ENCODE results near the gene DOK6. TPM values are rescaled to one million over a fixed set of nuclear protein-coding genes. Genes with fewer than 3 reads are reported as not detected.

DOK6 gene
- total and polyA plus RNA-seq, 9 of the 15 experiments (the other 6 are each of a cell fraction or from before 2014, with no cell fraction given): not detected

GRCh38 chr18:69697069-69697468 lies 296.4 kb downstream of the DOK6 start:
- no peak for FAIRE-seq
- no peaks in the 10 kb centered on the region for H3K79me2 ChIP-seq (ENCODE audit: control insufficient read depth, insufficient read depth, low read length)
- no peaks in the 10 kb centered on the region for H4K20me1 ChIP-seq (replicated peaks; ENCODE audit: control insufficient read depth, insufficient read depth, low read length)
- intact Hi-C loops (cut with micrococcal nuclease) (no loop called here), in situ Hi-C loops (cut with MboI) (no loop called here)
- ATAC-seq: no peak
- H2AFZ ChIP-seq (ENCODE audit: low read depth, low read length): no peak overlapping the region
- no peaks in the 10 kb centered on the region for H3K9me3 ChIP-seq (replicated peaks; ENCODE audit: control insufficient read depth, insufficient read depth, low read depth, low read length)
- ChIA-PET CTCF (ENCODE audit: low intra/inter-chr PET ratio) (no interaction called here), POLR2A (no interaction called here)
- DNase-seq (ENCODE audit: extremely low read depth in 1 of 4, low spot score in 3 of 4): no peak
- no peaks in the 10 kb centered on the region for H3K36me3 ChIP-seq (ENCODE audit: control insufficient read depth, insufficient read depth, low read length)
- no peak overlapping the region for H3K9ac ChIP-seq (ENCODE audit: insufficient read depth in 1 of 2, low read depth in 2 of 2, low read length in 2 of 2)
- H3K4me1 ChIP-seq (replicated peaks in 1 of 2; ENCODE audit: control insufficient read depth in 2 of 2, insufficient read depth in 2 of 2, low read length in 2 of 2): no peaks in the 10 kb centered on the region
- no peak overlapping the region for H3K27ac ChIP-seq (ENCODE audit: extremely low read depth, low read depth, low read length)
- no peak overlapping the region for H3K4me2 ChIP-seq (ENCODE audit: insufficient read depth, low read length)
- H3K9me1 ChIP-seq (ENCODE audit: control insufficient read depth, insufficient read depth, low read length): no peaks in the 10 kb centered on the region
- BruUV-seq (replicated peaks): no TSS peak
- no peaks in the 10 kb centered on the region for H3K27me3 ChIP-seq (ENCODE audit: control insufficient read depth in 2 of 2, insufficient read depth in 2 of 2, low read length in 2 of 2)
- H3K4me3 ChIP-seq: no peak overlapping the region
- TF ChIP-seq CEBPG (CRISPR knock-in tag; IDR thresholded peaks at IDR 0.05) (no peak), CEBPG (tag; conservative IDR thresholded peaks at IDR 0.05 in 1 of 2, IDR thresholded peaks at IDR 0.05 in 1 of 2) (no peak), ZBTB9 (CRISPR knock-in tag; IDR thresholded peaks at IDR 0.05) (no peak), ZNF24 (IDR thresholded peaks at IDR 0.05) (no peak), SAFB2 (IDR thresholded peaks at IDR 0.05; ENCODE audit: borderline replicate concordance, low read depth, low read length, severe bottlenecking) (no peak), KLF6 (CRISPR knock-in tag; IDR thresholded peaks at IDR 0.05; ENCODE audit: borderline replicate concordance) (no peak), CSDE1 (IDR thresholded peaks at IDR 0.05) (no peak), GTF2F1 (IDR thresholded peaks at IDR 0.05; ENCODE audit: low read depth, low read length) (no peak), DIDO1 (tag; IDR thresholded peaks at IDR 0.05; ENCODE audit: low read depth) (no peak), BHLHE40 (IDR thresholded peaks at IDR 0.05; ENCODE audit: low read length) (no peak), ATF1 (CRISPR knock-in tag; IDR thresholded peaks at IDR 0.05) (no peak), ATF1 (tag; IDR thresholded peaks at IDR 0.05) (no peak), ETV6 (IDR thresholded peaks at IDR 0.05; ENCODE audit: borderline replicate concordance in 1 of 2, low read depth in 2 of 2, low read length in 1 of 2) (no peak), ETV6 (CRISPR knock-in tag; IDR thresholded peaks at IDR 0.05; ENCODE audit: borderline replicate concordance) (no peak), HDGF (IDR thresholded peaks at IDR 0.05) (no peak), CGGBP1 (CRISPR knock-in tag; IDR thresholded peaks at IDR 0.05) (no peak), HDAC8 (tag; IDR thresholded peaks at IDR 0.05) (no peak), SMARCA5 (IDR thresholded peaks at IDR 0.05) (no peak)
- TF ChIP-seq, protein P1, sequence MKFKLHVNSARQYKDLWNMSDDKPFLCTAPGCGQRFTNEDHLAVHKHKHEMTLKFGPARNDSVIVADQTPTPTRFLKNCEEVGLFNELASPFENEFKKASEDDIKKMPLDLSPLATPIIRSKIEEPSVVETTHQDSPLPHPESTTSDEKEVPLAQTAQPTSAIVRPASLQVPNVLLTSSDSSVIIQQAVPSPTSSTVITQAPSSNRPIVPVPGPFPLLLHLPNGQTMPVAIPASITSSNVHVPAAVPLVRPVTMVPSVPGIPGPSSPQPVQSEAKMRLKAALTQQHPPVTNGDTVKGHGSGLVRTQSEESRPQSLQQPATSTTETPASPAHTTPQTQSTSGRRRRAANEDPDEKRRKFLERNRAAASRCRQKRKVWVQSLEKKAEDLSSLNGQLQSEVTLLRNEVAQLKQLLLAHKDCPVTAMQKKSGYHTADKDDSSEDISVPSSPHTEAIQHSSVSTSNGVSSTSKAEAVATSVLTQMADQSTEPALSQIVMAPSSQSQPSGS (CRISPR knock-in tag; IDR thresholded peaks at IDR 0.05): no peak
- TF ChIP-seq, protein P2, sequence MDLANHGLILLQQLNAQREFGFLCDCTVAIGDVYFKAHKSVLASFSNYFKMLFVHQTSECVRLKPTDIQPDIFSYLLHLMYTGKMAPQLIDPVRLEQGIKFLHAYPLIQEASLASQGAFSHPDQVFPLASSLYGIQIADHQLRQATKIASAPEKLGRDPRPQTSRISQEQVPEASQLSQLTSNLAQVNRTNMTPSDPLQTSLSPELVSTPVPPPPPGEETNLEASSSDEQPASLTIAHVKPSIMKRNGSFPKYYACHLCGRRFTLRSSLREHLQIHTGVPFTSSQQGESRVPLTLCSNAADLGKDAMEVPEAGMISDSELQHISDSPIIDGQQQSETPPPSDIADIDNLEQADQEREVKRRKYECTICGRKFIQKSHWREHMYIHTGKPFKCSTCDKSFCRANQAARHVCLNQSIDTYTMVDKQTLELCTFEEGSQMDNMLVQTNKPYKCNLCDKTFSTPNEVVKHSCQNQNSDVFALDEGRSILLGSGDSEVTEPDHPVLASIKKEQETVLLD (IDR thresholded peaks at IDR 0.05): no peak
- TF ChIP-seq, protein P3, sequence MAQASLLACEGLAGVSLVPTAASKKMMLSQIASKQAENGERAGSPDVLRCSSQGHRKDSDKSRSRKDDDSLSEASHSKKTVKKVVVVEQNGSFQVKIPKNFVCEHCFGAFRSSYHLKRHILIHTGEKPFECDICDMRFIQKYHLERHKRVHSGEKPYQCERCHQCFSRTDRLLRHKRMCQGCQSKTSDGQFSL (CRISPR knock-in tag; IDR thresholded peaks at IDR 0.05): no peak
- TF ChIP-seq, protein P3 (tag; IDR thresholded peaks at IDR 0.05): no peak
